ENCODE data around the gene DRD3.

Gene DRD3

GRCh38 chr3:114126461-114126860, 52.4 kb downstream of the DRD3 start:
- TF ChIP-seq CTCF (IDR thresholded peaks at IDR 0.05) (no peak), ZFX (IDR thresholded peaks at IDR 0.05; ENCODE audit: borderline replicate concordance) (no peak)
- no peak overlapping the region for H3K27ac ChIP-seq

GRCh38 chr3:114122027-114122709, 56.7 kb downstream of the DRD3 start:
- TF ChIP-seq CTCF (IDR thresholded peaks at IDR 0.05) = no peak
- no peak for TF ChIP-seq ZFX (IDR thresholded peaks at IDR 0.05; ENCODE audit: borderline replicate concordance)

DNA sequence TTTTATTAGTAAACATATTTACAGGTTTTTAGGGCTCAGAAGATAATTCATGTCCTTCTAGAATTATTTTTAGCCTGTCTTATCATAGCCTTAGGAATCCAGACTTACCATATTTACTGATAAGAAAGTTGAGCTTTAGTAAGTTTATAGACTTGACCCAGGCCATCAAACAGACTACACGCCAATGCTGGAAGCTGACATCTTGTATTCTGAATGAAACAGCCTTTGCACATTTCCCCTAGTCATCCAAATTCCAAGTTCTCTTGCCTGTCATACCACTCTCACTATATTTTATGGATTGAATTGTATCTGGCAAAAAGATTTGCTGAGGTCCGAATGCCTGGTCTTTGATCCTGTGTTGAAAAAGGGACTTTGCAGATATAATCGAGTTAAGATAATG, 58.6 kb downstream of the DRD3 start:
- TF ChIP-seq ZFX (IDR thresholded peaks at IDR 0.05; ENCODE audit: borderline replicate concordance) (no peak), CTCF (IDR thresholded peaks at IDR 0.05) (no peak)
- no peak overlapping the region for H3K27ac ChIP-seq

More at GRCh38 chr3:114122027-114122709, 56.7 kb downstream of the DRD3 start:
- H3K27ac ChIP-seq = no peak overlapping the region

- TF ChIP-seq CTCF (IDR thresholded peaks at IDR 0.05) (no peak), ZFX (IDR thresholded peaks at IDR 0.05; ENCODE audit: borderline replicate concordance) (no peak)
- no peak overlapping the region for H3K27ac ChIP-seq
These were observed 59.1 kb downstream of the DRD3 start for GRCh38 chr3:114119776-114120175.

DNA sequence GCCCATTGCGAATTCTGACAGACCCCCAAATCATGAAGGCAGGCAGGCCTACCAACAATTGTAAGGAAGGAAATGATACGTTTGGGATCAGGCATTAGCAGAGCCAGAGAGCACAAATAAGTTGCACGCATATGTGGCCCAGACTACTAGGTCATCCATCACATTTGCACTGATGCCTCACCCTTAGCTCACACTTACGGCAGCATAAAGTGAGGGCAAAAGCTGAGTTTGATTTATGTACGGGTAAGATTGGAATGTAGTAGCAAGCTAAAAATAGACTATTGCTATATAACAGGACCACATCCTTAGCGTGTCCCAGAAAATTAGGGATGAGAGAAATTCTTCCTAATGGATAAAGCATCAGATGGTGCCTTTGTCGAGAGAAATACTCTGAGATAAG, 63.7 kb downstream of the DRD3 start:
- TF ChIP-seq ZFX (IDR thresholded peaks at IDR 0.05; ENCODE audit: borderline replicate concordance) (no peak), CTCF (IDR thresholded peaks at IDR 0.05) (no peak)
- H3K27ac ChIP-seq = no peak overlapping the region

GRCh38 chr3:114114719-114115118, 64.1 kb downstream of the DRD3 start:
- TF ChIP-seq CTCF (IDR thresholded peaks at IDR 0.05) (no peak), ZFX (IDR thresholded peaks at IDR 0.05; ENCODE audit: borderline replicate concordance) (no peak)
- H3K27ac ChIP-seq = no peak overlapping the region

- H3K27ac ChIP-seq = no peak overlapping the region
- TF ChIP-seq CTCF (IDR thresholded peaks at IDR 0.05) = no peak
- TF ChIP-seq ZFX (IDR thresholded peaks at IDR 0.05; ENCODE audit: borderline replicate concordance) = no peak
These were observed 66.2 kb downstream of the DRD3 start for GRCh38 chr3:114112696-114113095.
